ENCODE results near the gene LRPAP1.
"Not testable (repeated sequence)": the region's sequence is repeated elsewhere in the genome, so short reads cannot be mapped to it uniquely, and the experiment has no call there.

Gene LRPAP1

DNA sequence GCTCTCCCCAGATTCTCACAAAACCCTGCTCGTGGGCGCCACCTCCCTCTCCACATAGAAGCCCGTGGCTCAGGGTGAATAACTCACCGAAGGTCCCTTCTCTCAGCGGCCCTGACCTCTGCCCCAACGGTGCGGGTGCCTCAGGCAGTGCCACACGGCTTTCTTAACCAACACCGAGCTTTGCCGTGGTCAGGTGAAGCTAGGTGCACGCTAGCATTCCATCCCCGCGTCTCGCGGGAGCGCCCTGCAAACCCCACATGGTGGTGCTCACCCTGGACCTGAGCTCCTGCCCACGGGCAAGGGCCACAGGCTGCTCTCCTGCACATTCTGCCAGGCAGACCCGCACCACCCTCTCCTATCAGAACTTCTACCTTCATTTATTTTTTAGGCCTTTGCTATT lies 18.4 kb downstream of the LRPAP1 start:
- H3K4me3 ChIP-seq (ENCODE audit: low read depth, low read length) = no peak overlapping the region
- H3K27me3 ChIP-seq (replicated peaks) = no peaks in the 10 kb centered on the region
- TF ChIP-seq, protein P1, sequence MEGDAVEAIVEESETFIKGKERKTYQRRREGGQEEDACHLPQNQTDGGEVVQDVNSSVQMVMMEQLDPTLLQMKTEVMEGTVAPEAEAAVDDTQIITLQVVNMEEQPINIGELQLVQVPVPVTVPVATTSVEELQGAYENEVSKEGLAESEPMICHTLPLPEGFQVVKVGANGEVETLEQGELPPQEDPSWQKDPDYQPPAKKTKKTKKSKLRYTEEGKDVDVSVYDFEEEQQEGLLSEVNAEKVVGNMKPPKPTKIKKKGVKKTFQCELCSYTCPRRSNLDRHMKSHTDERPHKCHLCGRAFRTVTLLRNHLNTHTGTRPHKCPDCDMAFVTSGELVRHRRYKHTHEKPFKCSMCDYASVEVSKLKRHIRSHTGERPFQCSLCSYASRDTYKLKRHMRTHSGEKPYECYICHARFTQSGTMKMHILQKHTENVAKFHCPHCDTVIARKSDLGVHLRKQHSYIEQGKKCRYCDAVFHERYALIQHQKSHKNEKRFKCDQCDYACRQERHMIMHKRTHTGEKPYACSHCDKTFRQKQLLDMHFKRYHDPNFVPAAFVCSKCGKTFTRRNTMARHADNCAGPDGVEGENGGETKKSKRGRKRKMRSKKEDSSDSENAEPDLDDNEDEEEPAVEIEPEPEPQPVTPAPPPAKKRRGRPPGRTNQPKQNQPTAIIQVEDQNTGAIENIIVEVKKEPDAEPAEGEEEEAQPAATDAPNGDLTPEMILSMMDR (IDR thresholded peaks at IDR 0.05; ENCODE audit: low read depth, low read length, missing control alignments) = no peak
- H3K36me3 ChIP-seq (replicated peaks) = peaks cover 58% of the 10 kb centered on the region
- H3K27ac ChIP-seq = no peak overlapping the region
- in situ Hi-C loops (cut with HindIII; ENCODE audit: low pct_ligation_motif_present, low sequenced_read_pairs) = no loop called here
- no peak for DNase-seq

GRCh38 chr4:3512719-3513118 lies 19.5 kb downstream of the LRPAP1 start:
- H3K27me3 ChIP-seq (replicated peaks) = no peaks in the 10 kb centered on the region
- TF ChIP-seq, protein P1 (IDR thresholded peaks at IDR 0.05; ENCODE audit: low read depth, low read length, missing control alignments) = no peak
- in situ Hi-C loops (cut with HindIII; ENCODE audit: low pct_ligation_motif_present, low sequenced_read_pairs) = no loop called here
- no peak overlapping the region for H3K27ac ChIP-seq
- peaks cover 52% of the 10 kb centered on the region for H3K36me3 ChIP-seq (replicated peaks)
- DNase-seq = no peak
- no peak overlapping the region for H3K4me3 ChIP-seq (ENCODE audit: low read depth, low read length)

DNA sequence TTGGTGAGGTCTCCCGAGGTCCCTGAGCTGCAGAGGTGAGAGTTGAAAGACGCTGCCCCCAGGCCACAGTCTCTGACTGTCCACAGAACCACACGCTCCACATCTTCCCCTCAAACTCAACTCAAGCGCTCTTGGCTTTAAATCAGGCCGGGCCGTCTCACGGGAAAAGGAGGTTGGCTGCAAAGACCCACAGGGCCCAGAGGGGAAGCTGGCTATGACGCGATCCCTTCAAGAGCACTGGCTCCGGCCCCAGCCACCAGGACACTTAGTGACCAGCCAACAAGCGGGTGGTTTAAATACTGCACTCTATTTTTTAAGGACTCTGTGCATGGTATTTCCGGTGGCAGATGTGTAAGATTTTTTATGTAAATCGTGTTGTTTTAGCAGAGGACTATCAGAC lies 19.9 kb downstream of the LRPAP1 start:
- TF ChIP-seq, protein P1 (IDR thresholded peaks at IDR 0.05; ENCODE audit: low read depth, low read length, missing control alignments) = no peak
- no peak overlapping the region for H3K27ac ChIP-seq
- H3K36me3 ChIP-seq (replicated peaks) = peaks cover 47% of the 10 kb centered on the region
- no peaks in the 10 kb centered on the region for H3K27me3 ChIP-seq (replicated peaks)
- in situ Hi-C loops (cut with HindIII; ENCODE audit: low pct_ligation_motif_present, low sequenced_read_pairs) = no loop called here
- no peak overlapping the region for H3K4me3 ChIP-seq (ENCODE audit: low read depth, low read length)
- no peak for DNase-seq

- H3K36me3 ChIP-seq (replicated peaks) = peaks cover 40% of the 10 kb centered on the region
- H3K4me3 ChIP-seq (ENCODE audit: low read depth, low read length); H3K27ac ChIP-seq; H3K27me3 ChIP-seq (replicated peaks); in situ Hi-C loops (cut with HindIII; ENCODE audit: low pct_ligation_motif_present, low sequenced_read_pairs); DNase-seq: not testable (repeated sequence)
Observed at GRCh38 chr4:3511601-3512000, 20.6 kb downstream of the LRPAP1 start.

DNA sequence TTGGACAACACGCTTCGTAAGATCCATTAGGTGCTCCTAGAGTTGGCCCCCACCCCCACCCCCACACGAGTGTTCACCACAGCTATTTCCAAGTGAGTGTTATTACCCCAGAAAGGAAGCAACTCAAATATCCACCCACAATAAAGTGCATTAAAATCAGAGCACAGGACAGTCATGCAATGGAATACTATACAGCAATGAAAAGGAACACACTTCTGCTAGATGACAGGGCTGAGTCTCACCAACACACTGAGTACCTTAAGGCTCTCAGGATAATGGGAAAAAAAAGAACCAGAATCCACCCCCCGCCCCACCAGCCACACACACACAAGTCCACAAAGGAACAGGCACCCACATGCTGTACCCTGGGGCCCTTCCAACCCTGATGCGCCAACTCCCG lies 21.0 kb downstream of the LRPAP1 start:
- in situ Hi-C loops (cut with HindIII; ENCODE audit: low pct_ligation_motif_present, low sequenced_read_pairs) = no loop called here
- Histone ChIP-seq H3K4me3 (ENCODE audit: low read depth, low read length) (no peak overlapping the region), H3K36me3 (replicated peaks) (peaks cover 39% of the 10 kb centered on the region)

GRCh38 chr4:3510481-3510880 lies 21.7 kb downstream of the LRPAP1 start:
- Histone ChIP-seq H3K4me3 (ENCODE audit: low read depth, low read length) (no peak overlapping the region), H3K36me3 (replicated peaks) (peaks cover 32% of the 10 kb centered on the region), H3K27me3 (replicated peaks) (no peaks in the 10 kb centered on the region), H3K27ac (no peak overlapping the region)
- in situ Hi-C loops (cut with HindIII; ENCODE audit: low pct_ligation_motif_present, low sequenced_read_pairs) = no loop called here
- DNase-seq = no peak
- TF ChIP-seq, protein P1 (IDR thresholded peaks at IDR 0.05; ENCODE audit: low read depth, low read length, missing control alignments) = no peak

More for the DNA sequence above, 21.0 kb downstream of the LRPAP1 start:
- Histone ChIP-seq H3K27me3 (replicated peaks) (no peaks in the 10 kb centered on the region), H3K27ac (no peak overlapping the region)
- DNase-seq = no peak
- TF ChIP-seq, protein P1 (IDR thresholded peaks at IDR 0.05; ENCODE audit: low read depth, low read length, missing control alignments) = no peak
